GM18861 (cell line): ENCODE results near the gene LMCD1.

Source experiments
- ATAC-seq: cut with Tn5 transposase; IDR thresholded peaks from one replicate; pipeline ENCODE4 v1.9.1; 2021; ENCODE audit not compliant: unreplicated experiment

Gene LMCD1

GRCh38 chr3:8501371-8502131 is at the start of gene LMCD1:
TSS of gene LMCD1 (plus strand) at chr3:8501823. CDS start at chr3:8501939, 116 bp downstream.
- ATAC-seq = peak; percentile 97

GRCh38 chr3:8452112-8452511 is 49.5 kb upstream of the LMCD1 start:
- ATAC-seq = no peak

- no peak for ATAC-seq
Observed at GRCh38 chr3:8453153-8453552, 48.5 kb upstream of the LMCD1 start.

GRCh38 chr3:8455526-8456411 is 45.9 kb upstream of the LMCD1 start:
- no peak for ATAC-seq

GRCh38 chr3:8456412-8456811 is 45.2 kb upstream of the LMCD1 start:
- ATAC-seq = no peak

- ATAC-seq = no peak
Observed at GRCh38 chr3:8457039-8457438, 44.6 kb upstream of the LMCD1 start.

- no peak for ATAC-seq
Observed at GRCh38 chr3:8458238-8458661, 43.4 kb upstream of the LMCD1 start.

- ATAC-seq = no peak
Observed at GRCh38 chr3:8458711-8459110, 42.9 kb upstream of the LMCD1 start.

- no peak for ATAC-seq
Observed at GRCh38 chr3:8460050-8460708, 41.4 kb upstream of the LMCD1 start.

GRCh38 chr3:8460815-8461456 is 40.7 kb upstream of the LMCD1 start:
- ATAC-seq = no peak

- ATAC-seq = no peak
Observed at GRCh38 chr3:8464668-8465067, 37.0 kb upstream of the LMCD1 start.

GRCh38 chr3:8466526-8466925 is 35.1 kb upstream of the LMCD1 start:
- no peak for ATAC-seq

GRCh38 chr3:8470801-8471200 is 30.8 kb upstream of the LMCD1 start:
- ATAC-seq = no peak

GRCh38 chr3:8472549-8472948 is 29.1 kb upstream of the LMCD1 start:
- no peak for ATAC-seq

GRCh38 chr3:8473029-8473428 is 28.6 kb upstream of the LMCD1 start:
- no peak for ATAC-seq

GRCh38 chr3:8473990-8474389 is 27.6 kb upstream of the LMCD1 start:
- ATAC-seq = no peak

- no peak for ATAC-seq
Observed at GRCh38 chr3:8474991-8475390, 26.6 kb upstream of the LMCD1 start.

GRCh38 chr3:8480699-8481098 is 20.9 kb upstream of the LMCD1 start:
- no peak for ATAC-seq

GRCh38 chr3:8481380-8481779 is 20.2 kb upstream of the LMCD1 start:
- no peak for ATAC-seq

- ATAC-seq = no peak
Observed at GRCh38 chr3:8482263-8482662, 19.4 kb upstream of the LMCD1 start.
